Keratinocyte (primary cell): Measurements from ENCODE around the gene P3H2. TPM values are rescaled to one million over a fixed set of nuclear protein-coding genes. Genes with fewer than 3 reads are reported as not detected.

ENCODE experiments used
- DNase-seq: peaks from one replicate; pipeline ENCODE4 v3.0.0-alpha.2; 2011; ENCODE audit warnings: low read depth, missing footprints, low spot score
- FAIRE-seq: peaks from 2 replicates; lab custom pipeline; 2011; peaks lifted over from hg19 to GRCh38; lab: Jason Lieb, UNC
- H2AFZ ChIP-seq: 2 replicates; pipeline ENCODE4 v1.6.0; 2012; ENCODE audit warnings: low read length, control low read depth, inconsistent platforms; ENCODE audit not compliant: control insufficient read depth
- H3K27ac ChIP-seq: 2 replicates; pipeline ENCODE4 v1.5.1; 2011; ENCODE audit warnings: low read length; ENCODE audit not compliant: control insufficient read depth, insufficient read depth
- H3K27me3 ChIP-seq: 3 replicates; pipeline ENCODE4 v1.6.0; 2011; ENCODE audit warnings: low read length; ENCODE audit not compliant: control insufficient read depth, insufficient read depth; ENCODE audit errors: extremely low read depth
- H3K36me3 ChIP-seq, 2 experiments: 2 replicates in 1 of 2; 3 replicates in 1 of 2; pipeline ENCODE4 v1.5.1; 2011; ENCODE audit warnings: low read length in 2 of 2, mild to moderate bottlenecking in 1 of 2; ENCODE audit not compliant: control insufficient read depth in 2 of 2, insufficient read depth in 2 of 2; ENCODE audit errors: extremely low read depth in 1 of 2
- H3K4me1 ChIP-seq: 3 replicates; pipeline ENCODE4 v1.5.1; 2011; ENCODE audit warnings: low read length; ENCODE audit not compliant: control insufficient read depth, insufficient read depth; ENCODE audit errors: extremely low read depth
- H3K4me2 ChIP-seq: 3 replicates; pipeline ENCODE4 v1.6.0; 2011; ENCODE audit warnings: low read depth, low read length; ENCODE audit not compliant: control insufficient read depth, insufficient read depth; ENCODE audit errors: extremely low read depth
- H3K4me3 ChIP-seq, 3 experiments: fragments of 200-600 bp in 1 of 3; sonication (generic) in 1 of 3; 2 replicates in 2 of 3; 3 replicates in 1 of 3; pipeline ENCODE4 v1.5.1; 2011 to 2016; ENCODE audit warnings: low read length in 3 of 3, mild to moderate bottlenecking in 3 of 3, control low read depth in 2 of 3, inconsistent platforms in 1 of 3, low read depth in 1 of 3, mixed read lengths in 1 of 3, mixed run types in 1 of 3, moderate library complexity in 1 of 3; ENCODE audit not compliant: control insufficient read depth in 2 of 3, insufficient read depth in 2 of 3; ENCODE audit errors: extremely low read depth in 1 of 3
- H3K79me2 ChIP-seq: 2 replicates; pipeline ENCODE4 v1.6.0; 2012; ENCODE audit warnings: low read length; ENCODE audit not compliant: control insufficient read depth, insufficient read depth
- H3K9ac ChIP-seq: 3 replicates; pipeline ENCODE4 v1.6.0; 2011; ENCODE audit warnings: low read length; ENCODE audit not compliant: control insufficient read depth, insufficient read depth; ENCODE audit errors: extremely low read depth
- H3K9me1 ChIP-seq: 3 replicates; pipeline ENCODE4 v1.6.0; 2011; ENCODE audit warnings: low read length; ENCODE audit not compliant: control insufficient read depth, insufficient read depth; ENCODE audit errors: extremely low read depth
- H3K9me3 ChIP-seq: 2 replicates; pipeline ENCODE4 v1.5.1; 2012; ENCODE audit warnings: low read depth, low read length; ENCODE audit not compliant: control insufficient read depth
- H4K20me1 ChIP-seq: 3 replicates; pipeline ENCODE4 v1.6.0; 2011; ENCODE audit warnings: low read length; ENCODE audit not compliant: control insufficient read depth, insufficient read depth; ENCODE audit errors: extremely low read depth
- CTCF ChIP-seq, 3 experiments: IDR thresholded peaks in 1 of 3; conservative IDR thresholded peaks in 1 of 3; optimal IDR thresholded peaks in 1 of 3; 2 replicates in 2 of 3; 3 replicates in 1 of 3; pipeline versions ENCODE3 to v1.5.1; 2011; ENCODE audit warnings: low read length in 3 of 3, mild to moderate bottlenecking in 3 of 3, moderate library complexity in 2 of 3, control low read depth in 1 of 3, inconsistent platforms in 1 of 3; ENCODE audit not compliant: insufficient read depth in 2 of 3; ENCODE audit errors: extremely low read depth in 1 of 3
- EZH2 ChIP-seq: IDR thresholded peaks from one replicate; pipeline ENCODE4 v1.6.1; 2012; ENCODE audit warnings: inconsistent platforms, mild to moderate bottlenecking, low read length, moderate library complexity
- dilution Hi-C: fragments of 300-500 bp; cut with MboI; formaldehyde crosslinking; loops from one replicate; pipeline ENCODE4 v1.7.0; 2020; ENCODE audit warnings: low sequenced_read_pairs; ENCODE audit not compliant: extremely low pct_ligation_motif_present
- polyA plus RNA-seq, 5 experiments: library from polyadenylated mRNA; depleted of rRNA in 3 of 5; stranded (reverse) in 3 of 5; stranded (forward) in 1 of 5; unstranded in 1 of 5; fragments of >200 nt; gene quantifications; 1 replicate in 1 of 5; 2 replicates in 3 of 5; 3 replicates in 1 of 5; pipeline versions ENCODE4 v1.2.1 to v1.2.3, GENCODE V29; 2011 to 2012; ENCODE audit warnings: missing spikeins in 2 of 5, low read depth in 1 of 5, low replicate concordance in 1 of 5

P3H2 gene
- polyA plus RNA-seq, 1 donor (not counting 4 experiments of a cell fraction or from before 2014, with no cell fraction given) = 115 TPM

- Histone ChIP-seq H3K9me3 (no peaks in the 10 kb centered on the region), H2AFZ (peak overlapping the region; percentile 2), H3K9me1 (no peaks in the 10 kb centered on the region), H3K27me3 (no peaks in the 10 kb centered on the region), H3K9ac (no peak overlapping the region), H3K27ac (no peak overlapping the region), H3K4me2 (peak overlapping the region; percentile 6), H3K36me3 (peaks cover 0 to 5% of the 10 kb centered on the region in 2 experiments), H3K4me3 (no peak overlapping the region), H3K79me2 (peaks cover 13% of the 10 kb centered on the region), H3K4me1 (peaks cover 45% of the 10 kb centered on the region), H4K20me1 (no peaks in the 10 kb centered on the region)
- FAIRE-seq (peak; percentile 62), DNase-seq (no peak)
- dilution Hi-C loops = no loop called here
- TF ChIP-seq CTCF (optimal IDR thresholded peaks at IDR 0.05 in 1 of 3, IDR thresholded peaks at IDR 0.05 in 1 of 3, conservative IDR thresholded peaks at IDR 0.05 in 1 of 3; ENCODE audit: extremely low read depth in 1 of 3, insufficient read depth in 2 of 3, low read length in 3 of 3) (no peak), EZH2 (no peak)
Observed at GRCh38 chr3:190019006-190019405, 101.7 kb downstream of the P3H2 start.

- no peak overlapping the region for H3K4me2 ChIP-seq
- H3K4me1 ChIP-seq = peaks cover 51% of the 10 kb centered on the region
- peaks cover 0 to 5% of the 10 kb centered on the region in 2 experiments for H3K36me3 ChIP-seq
- no peak overlapping the region for H3K27ac ChIP-seq
- no peak overlapping the region for H3K9ac ChIP-seq
- peaks cover 13% of the 10 kb centered on the region for H3K79me2 ChIP-seq
- no peaks in the 10 kb centered on the region for H4K20me1 ChIP-seq
- no peaks in the 10 kb centered on the region for H3K9me3 ChIP-seq
- H3K4me3 ChIP-seq = no peak overlapping the region
- H3K9me1 ChIP-seq = no peaks in the 10 kb centered on the region
- TF ChIP-seq CTCF (optimal IDR thresholded peaks at IDR 0.05 in 1 of 3, IDR thresholded peaks at IDR 0.05 in 1 of 3, conservative IDR thresholded peaks at IDR 0.05 in 1 of 3; ENCODE audit: extremely low read depth in 1 of 3, insufficient read depth in 2 of 3, low read length in 3 of 3) (no peak), EZH2 (no peak)
- no peaks in the 10 kb centered on the region for H3K27me3 ChIP-seq
- no peak overlapping the region for H2AFZ ChIP-seq
- FAIRE-seq (peak; percentile 20), DNase-seq (no peak)
- dilution Hi-C loops = no loop called here
Observed at GRCh38 chr3:190018460-190018859, 102.2 kb downstream of the P3H2 start.
